ENCODE results near the gene BAIAP2. TPM values are rescaled to one million over a fixed set of nuclear protein-coding genes. Genes with fewer than 3 reads are reported as not detected.

Gene BAIAP2
- total RNA-seq, 2 donors from 2014 or later, result 18.2 to 30.5 TPM

GRCh38 chr17:81106716-81107115 is 71.8 kb downstream of the BAIAP2 start:
- DNase-seq (ENCODE audit: low spot score), result no peak
- intact Hi-C loops (cut with DNase I), result loop anchor here in 1 of 2 donors (10.0 kb wide), 2 partner anchors 82 to 682 kb away; no protein-coding TSS in a partner anchor

GRCh38 chr17:81108220-81108619 is 73.3 kb downstream of the BAIAP2 start:
- intact Hi-C loops (cut with DNase I), result loop anchor here in 1 of 2 donors (10.0 kb wide), 2 partner anchors 83 to 683 kb away; no protein-coding TSS in a partner anchor
- no peak for DNase-seq (ENCODE audit: low spot score)

- DNase-seq (ENCODE audit: low spot score), result no peak
- intact Hi-C loops (cut with DNase I), result loop anchor here in 1 of 2 donors (10.0 kb wide), 2 partner anchors 85 to 685 kb away; no protein-coding TSS in a partner anchor
Measured at GRCh38 chr17:81109957-81110356, 75.0 kb downstream of the BAIAP2 start.

- intact Hi-C loops (cut with DNase I), result no loop called here
- DNase-seq (ENCODE audit: low spot score), result no peak
Measured at GRCh38 chr17:81110488-81111040, 75.6 kb downstream of the BAIAP2 start.

GRCh38 chr17:81111066-81111465 is 76.1 kb downstream of the BAIAP2 start:
- no peak for DNase-seq (ENCODE audit: low spot score)
- intact Hi-C loops (cut with DNase I), result no loop called here

- intact Hi-C loops (cut with DNase I), result no loop called here
- no peak for DNase-seq (ENCODE audit: low spot score)
Measured at GRCh38 chr17:81112450-81112849, 77.5 kb downstream of the BAIAP2 start.

- no peak for DNase-seq (ENCODE audit: low spot score)
- intact Hi-C loops (cut with DNase I), result no loop called here
Measured at GRCh38 chr17:81113158-81113724, 78.3 kb downstream of the BAIAP2 start.

- DNase-seq (ENCODE audit: low spot score), result no peak
- intact Hi-C loops (cut with DNase I), result no loop called here
Measured at GRCh38 chr17:81114351-81115093, 79.6 kb downstream of the BAIAP2 start.

- DNase-seq (ENCODE audit: low spot score), result no peak
- intact Hi-C loops (cut with DNase I), result no loop called here
Measured at GRCh38 chr17:81115219-81115618, 80.3 kb downstream of the BAIAP2 start.

GRCh38 chr17:81115749-81116464 is 81.0 kb downstream of the BAIAP2 start:
- intact Hi-C loops (cut with DNase I), result no loop called here
- no peak for DNase-seq (ENCODE audit: low spot score)

- DNase-seq (ENCODE audit: low spot score), result no peak
- intact Hi-C loops (cut with DNase I), result no loop called here
Measured at GRCh38 chr17:81116704-81117103, 81.8 kb downstream of the BAIAP2 start.

GRCh38 chr17:81117672-81118198 is 82.8 kb downstream of the BAIAP2 start:
- no peak for DNase-seq (ENCODE audit: low spot score)
- intact Hi-C loops (cut with DNase I), result no loop called here

- DNase-seq (ENCODE audit: low spot score), result no peak
- intact Hi-C loops (cut with DNase I), result no loop called here
Measured at GRCh38 chr17:81118308-81119221, 83.6 kb downstream of the BAIAP2 start.

GRCh38 chr17:81119223-81120148 is 84.5 kb downstream of the BAIAP2 start:
- intact Hi-C loops (cut with DNase I), result no loop called here
- peak; percentile 93 for DNase-seq (ENCODE audit: low spot score)

GRCh38 chr17:81120149-81120484 is 85.2 kb downstream of the BAIAP2 start:
- intact Hi-C loops (cut with DNase I), result no loop called here

GRCh38 chr17:81120695-81121621 is 86.0 kb downstream of the BAIAP2 start:
- DNase-seq (ENCODE audit: low spot score), result no peak
- intact Hi-C loops (cut with DNase I), result no loop called here

More at GRCh38 chr17:81120149-81120484, 85.2 kb downstream of the BAIAP2 start:
- no peak for DNase-seq (ENCODE audit: low spot score)
